ENCODE data around the gene FBN2.

Gene FBN2

GRCh38 chr5:128559300-128560297 is 21.6 kb upstream of the FBN2 start:
- no peak for DNase-seq (ENCODE audit: low spot score)
- H3K27me3 ChIP-seq (ENCODE audit: insufficient read depth, poor library complexity, severe bottlenecking), result no peaks in the 10 kb centered on the region
- no peaks in the 10 kb centered on the region for H3K36me3 ChIP-seq (ENCODE audit: low read depth)
- ATAC-seq (ENCODE audit: low read depth), result peak; percentile 100
- H3K9me3 ChIP-seq (ENCODE audit: severe bottlenecking), result no peaks in the 10 kb centered on the region
- TF ChIP-seq, protein P1, sequence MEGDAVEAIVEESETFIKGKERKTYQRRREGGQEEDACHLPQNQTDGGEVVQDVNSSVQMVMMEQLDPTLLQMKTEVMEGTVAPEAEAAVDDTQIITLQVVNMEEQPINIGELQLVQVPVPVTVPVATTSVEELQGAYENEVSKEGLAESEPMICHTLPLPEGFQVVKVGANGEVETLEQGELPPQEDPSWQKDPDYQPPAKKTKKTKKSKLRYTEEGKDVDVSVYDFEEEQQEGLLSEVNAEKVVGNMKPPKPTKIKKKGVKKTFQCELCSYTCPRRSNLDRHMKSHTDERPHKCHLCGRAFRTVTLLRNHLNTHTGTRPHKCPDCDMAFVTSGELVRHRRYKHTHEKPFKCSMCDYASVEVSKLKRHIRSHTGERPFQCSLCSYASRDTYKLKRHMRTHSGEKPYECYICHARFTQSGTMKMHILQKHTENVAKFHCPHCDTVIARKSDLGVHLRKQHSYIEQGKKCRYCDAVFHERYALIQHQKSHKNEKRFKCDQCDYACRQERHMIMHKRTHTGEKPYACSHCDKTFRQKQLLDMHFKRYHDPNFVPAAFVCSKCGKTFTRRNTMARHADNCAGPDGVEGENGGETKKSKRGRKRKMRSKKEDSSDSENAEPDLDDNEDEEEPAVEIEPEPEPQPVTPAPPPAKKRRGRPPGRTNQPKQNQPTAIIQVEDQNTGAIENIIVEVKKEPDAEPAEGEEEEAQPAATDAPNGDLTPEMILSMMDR (IDR thresholded peaks at IDR 0.05; ENCODE audit: poor library complexity, severe bottlenecking), result no peak
- peaks cover 16% of the 10 kb centered on the region for H3K4me1 ChIP-seq (ENCODE audit: insufficient read depth, poor library complexity, severe bottlenecking)
- no peak overlapping the region for H3K4me3 ChIP-seq (ENCODE audit: severe bottlenecking)
- H3K27ac ChIP-seq (ENCODE audit: poor library complexity, severe bottlenecking), result peak overlapping the region; percentile 61

DNA sequence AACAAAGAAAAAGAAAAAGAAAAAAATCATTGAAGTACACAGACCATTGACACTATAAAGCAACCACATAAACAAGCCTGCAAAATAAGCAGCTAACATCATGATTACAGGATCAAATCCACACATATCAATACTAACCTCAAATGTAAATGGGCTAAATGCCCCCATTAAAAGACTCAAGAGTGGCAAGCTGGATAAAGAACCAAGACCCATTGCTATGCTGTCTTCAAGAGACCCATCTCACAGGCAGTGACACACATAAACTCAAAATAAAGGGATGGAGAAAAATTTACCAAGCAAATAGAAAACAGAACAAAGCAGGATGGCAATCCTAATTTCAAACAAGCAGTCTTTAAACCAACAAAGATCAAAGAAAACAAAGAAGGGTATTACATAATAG is 15.7 kb upstream of the FBN2 start:
- H3K4me3 ChIP-seq (ENCODE audit: severe bottlenecking), result no peak overlapping the region
- no peak overlapping the region for H3K27ac ChIP-seq (ENCODE audit: poor library complexity, severe bottlenecking)
- no peaks in the 10 kb centered on the region for H3K27me3 ChIP-seq (ENCODE audit: insufficient read depth, poor library complexity, severe bottlenecking)
- no peak for ATAC-seq (ENCODE audit: low read depth)
- TF ChIP-seq, protein P1 (IDR thresholded peaks at IDR 0.05; ENCODE audit: poor library complexity, severe bottlenecking), result no peak
- DNase-seq (ENCODE audit: low spot score), result no peak
- no peaks in the 10 kb centered on the region for H3K9me3 ChIP-seq (ENCODE audit: severe bottlenecking)
- H3K36me3 ChIP-seq (ENCODE audit: low read depth), result no peaks in the 10 kb centered on the region
- H3K4me1 ChIP-seq (ENCODE audit: insufficient read depth, poor library complexity, severe bottlenecking), result no peaks in the 10 kb centered on the region

GRCh38 chr5:128551476-128551875 is 13.4 kb upstream of the FBN2 start:
- Histone ChIP-seq H3K4me1 (ENCODE audit: insufficient read depth, poor library complexity, severe bottlenecking) (no peaks in the 10 kb centered on the region), H3K4me3 (ENCODE audit: severe bottlenecking) (no peak overlapping the region), H3K27me3 (ENCODE audit: insufficient read depth, poor library complexity, severe bottlenecking) (no peaks in the 10 kb centered on the region), H3K36me3 (ENCODE audit: low read depth) (no peaks in the 10 kb centered on the region), H3K9me3 (ENCODE audit: severe bottlenecking) (no peaks in the 10 kb centered on the region), H3K27ac (ENCODE audit: poor library complexity, severe bottlenecking) (no peak overlapping the region)
- DNase-seq (ENCODE audit: low spot score) (no peak), ATAC-seq (ENCODE audit: low read depth) (no peak)
- TF ChIP-seq, protein P1 (IDR thresholded peaks at IDR 0.05; ENCODE audit: poor library complexity, severe bottlenecking), result no peak

- Histone ChIP-seq H3K9me3 (ENCODE audit: severe bottlenecking) (peaks cover 3% of the 10 kb centered on the region), H3K4me3 (ENCODE audit: severe bottlenecking) (no peak overlapping the region), H3K36me3 (ENCODE audit: low read depth) (no peaks in the 10 kb centered on the region), H3K4me1 (ENCODE audit: insufficient read depth, poor library complexity, severe bottlenecking) (no peaks in the 10 kb centered on the region), H3K27me3 (ENCODE audit: insufficient read depth, poor library complexity, severe bottlenecking) (no peaks in the 10 kb centered on the region), H3K27ac (ENCODE audit: poor library complexity, severe bottlenecking) (no peak overlapping the region)
- TF ChIP-seq, protein P1 (IDR thresholded peaks at IDR 0.05; ENCODE audit: poor library complexity, severe bottlenecking), result no peak
- ATAC-seq (ENCODE audit: low read depth) (no peak), DNase-seq (ENCODE audit: low spot score) (no peak)
These were observed 11.5 kb upstream of the FBN2 start for GRCh38 chr5:128549496-128549895.
